ENCODE results near the gene FAM222A. TPM values are rescaled to one million over a fixed set of nuclear protein-coding genes. Genes with fewer than 3 reads are reported as not detected.

Gene FAM222A
- polyA plus RNA-seq, 3 donors: 0.34 to 2.1 (median 1.7) TPM

GRCh38 chr12:109741970-109742703, 28.5 kb downstream of the FAM222A start:
- WGBS, 3 donors: 80 to 89% (median 84%) methylated on average over 14 of the region's 14 CpGs
- no peak overlapping the region for H3K27ac ChIP-seq (ENCODE audit: low read depth, low read length)

- 88 to 92% (median 89%) methylated on average over 17 of the region's 17 CpGs for WGBS, 3 donors
These were observed 29.7 kb downstream of the FAM222A start for GRCh38 chr12:109743076-109743910.

GRCh38 chr12:109744026-109744425, 30.4 kb downstream of the FAM222A start:
- H3K27ac ChIP-seq (ENCODE audit: low read depth, low read length): no peak overlapping the region
- WGBS, 3 donors: 93 to 96% (median 96%) methylated on average over 13 to 14 of the region's 14 CpGs

More at GRCh38 chr12:109743076-109743910, 29.7 kb downstream of the FAM222A start:
- H3K27ac ChIP-seq (ENCODE audit: low read depth, low read length): no peak overlapping the region

- 34 to 55% (median 48%) methylated on average over 8 of the region's 8 CpGs for WGBS, 3 donors
- H3K27ac ChIP-seq (ENCODE audit: low read depth, low read length): no peak overlapping the region
These were observed 31.6 kb downstream of the FAM222A start for GRCh38 chr12:109744986-109745942.

- H3K27ac ChIP-seq (ENCODE audit: low read depth, low read length): no peak overlapping the region
- 72 to 85% (median 78%) methylated on average over 6 of the region's 6 CpGs for WGBS, 3 donors
These were observed 38.8 kb downstream of the FAM222A start for GRCh38 chr12:109752117-109753053.

GRCh38 chr12:109753054-109753401, 39.4 kb downstream of the FAM222A start:
- 73 to 85% (median 84%) methylated on average over 4 to 5 of the region's 5 CpGs for WGBS, 3 donors
- H3K27ac ChIP-seq (ENCODE audit: low read depth, low read length): no peak overlapping the region

- no peak overlapping the region for H3K27ac ChIP-seq (ENCODE audit: low read depth, low read length)
- WGBS, 3 donors: 38 to 55% (median 39%) methylated on average over 2 of the region's 2 CpGs
These were observed 40.3 kb downstream of the FAM222A start for GRCh38 chr12:109753959-109754358.

GRCh38 chr12:109756457-109756856, 42.8 kb downstream of the FAM222A start:
- WGBS, 3 donors: 89 to 99% (median 96%) methylated on average over 1 of the region's 1 CpG
- no peak overlapping the region for H3K27ac ChIP-seq (ENCODE audit: low read depth, low read length)

- 86 to 96% (median 90%) methylated on average over 11 of the region's 11 CpGs for WGBS, 3 donors
- no peak overlapping the region for H3K27ac ChIP-seq (ENCODE audit: low read depth, low read length)
These were observed 44.1 kb downstream of the FAM222A start for GRCh38 chr12:109757671-109758265.

- WGBS, 3 donors: 75 to 87% (median 80%) methylated on average over 15 of the region's 15 CpGs
- no peak overlapping the region for H3K27ac ChIP-seq (ENCODE audit: low read depth, low read length)
These were observed 45.1 kb downstream of the FAM222A start for GRCh38 chr12:109758426-109759420.

GRCh38 chr12:109759595-109759994, 46.0 kb downstream of the FAM222A start:
- WGBS, 3 donors: 51 to 78% (median 77%) methylated on average over 13 of the region's 13 CpGs

GRCh38 chr12:109760031-109760929, 46.7 kb downstream of the FAM222A start:
- no peak overlapping the region for H3K27ac ChIP-seq (ENCODE audit: low read depth, low read length)
- 56 to 67% (median 64%) methylated on average over 18 of the region's 18 CpGs for WGBS, 3 donors

More at GRCh38 chr12:109759595-109759994, 46.0 kb downstream of the FAM222A start:
- no peak overlapping the region for H3K27ac ChIP-seq (ENCODE audit: low read depth, low read length)

GRCh38 chr12:109760930-109761921, 47.6 kb downstream of the FAM222A start:
- no peak overlapping the region for H3K27ac ChIP-seq (ENCODE audit: low read depth, low read length)
- 68 to 78% (median 75%) methylated on average over 15 to 16 of the region's 16 CpGs for WGBS, 3 donors
